HepG2 (cell line): ENCODE measurements around the gene DDRGK1. TPM values are rescaled to one million over a fixed set of nuclear protein-coding genes. Genes with fewer than 3 reads are reported as not detected.

Experiments used
- CBX1 ChIP-seq: IDR thresholded peaks from one replicate; pipeline ENCODE4 v1.6.1; 2016; ENCODE audit warnings: antibody characterized with exemption, low read depth
- CTCF ChIP-seq: sonication (generic); formaldehyde crosslinking; IDR thresholded peaks from 2 replicates; pipeline ENCODE4 v1.5.0; 2020; ENCODE audit warnings: mild to moderate bottlenecking, missing genetic modification reagents, moderate library complexity
- ELK4 ChIP-seq: sonication (generic); formaldehyde crosslinking; IDR thresholded peaks from 2 replicates; pipeline ENCODE4 v1.9.0; 2021; ENCODE audit warnings: missing genetic modification reagents, borderline replicate concordance
- FOXK2 ChIP-seq: fragments of 450-650 bp; IDR thresholded peaks from 2 replicates; pipeline ENCODE4 v1.6.1; 2016
- KAT8 ChIP-seq: IDR thresholded peaks from 2 replicates; pipeline ENCODE4 v1.6.1; 2016; ENCODE audit warnings: missing genetic modification reagents, missing compliant biosample characterization
- MAX ChIP-seq: IDR thresholded peaks from 2 replicates; pipeline ENCODE4 v1.6.1; 2012; ENCODE audit warnings: inconsistent platforms
- MTA1 ChIP-seq: sonication (generic); formaldehyde crosslinking; IDR thresholded peaks from 2 replicates; pipeline ENCODE4 v1.4.0; 2020; ENCODE audit warnings: missing genetic modification reagents, mild to moderate bottlenecking, borderline replicate concordance
- THAP9 ChIP-seq: sonication (generic); formaldehyde crosslinking; IDR thresholded peaks from 2 replicates; pipeline ENCODE4; 2020; ENCODE audit warnings: missing genetic modification reagents, mild to moderate bottlenecking, borderline replicate concordance
- ZHX2 ChIP-seq, 2 experiments: sonication (generic) in 1 of 2; formaldehyde crosslinking in 1 of 2; IDR thresholded peaks; 2 replicates each; pipeline versions ENCODE4 v1.6.1 to v1.9.0; 2014 to 2022; ENCODE audit warnings: antibody characterized with exemption in 1 of 2, borderline replicate concordance in 1 of 2, inconsistent platforms in 1 of 2, low read depth in 1 of 2, missing genetic modification reagents in 1 of 2
- ZNF280B ChIP-seq: sonication (generic); formaldehyde crosslinking; IDR thresholded peaks from 2 replicates; pipeline ENCODE4 v1.5.0; 2020; ENCODE audit warnings: missing genetic modification reagents, mild to moderate bottlenecking, borderline replicate concordance
- ZNF446 ChIP-seq: sonication (generic); formaldehyde crosslinking; IDR thresholded peaks from 2 replicates; pipeline ENCODE4 v1.5.0; 2020; ENCODE audit warnings: mild to moderate bottlenecking, missing genetic modification reagents
- ZNF510 ChIP-seq: sonication (generic); formaldehyde crosslinking; IDR thresholded peaks from 2 replicates; pipeline ENCODE4 v1.4.0; 2020; ENCODE audit warnings: low read depth, mild to moderate bottlenecking, missing genetic modification reagents
- ZNF878 ChIP-seq: sonication (generic); formaldehyde crosslinking; IDR thresholded peaks from 2 replicates; pipeline ENCODE4 v1.8.1; 2023; ENCODE audit warnings: mild to moderate bottlenecking, missing genetic modification reagents, moderate library complexity
- polyA plus RNA-seq, 8 experiments: library from polyadenylated mRNA; depleted of rRNA in 3 of 8; stranded (reverse) in 7 of 8; unstranded in 1 of 8; fragments of >200 nt; fragmentation: Illumina TruSeq in 4 of 8; extraction: Trizol in 4 of 8; gene quantifications; 2 replicates each; pipeline versions ENCODE4 v1.2.1 to v1.2.3, GENCODE V29; 2011 to 2016; ENCODE audit warnings: low read depth in 4 of 8, missing spikeins in 1 of 8, mixed read lengths in 1 of 8; ENCODE audit not compliant: insufficient read depth in 1 of 8
- total RNA-seq, 5 experiments: library from RNA; depleted of rRNA; stranded (reverse); fragments of >200 nt; fragmentation: Illumina TruSeq; extraction: Trizol; gene quantifications; 2 replicates each; pipeline ENCODE4 v1.2.3, GENCODE V29; 2016; ENCODE audit warnings: low read depth in 1 of 5

The DDRGK1 gene
- total and polyA plus RNA-seq, 2 of the 13 experiments (the other 11 are each of a cell fraction or from before 2014, with no cell fraction given), result 96.7 to 149 TPM

GRCh38 chr20:3248167-3248992 lies 43.9 kb upstream of the DDRGK1 start (continued):
- TF ChIP-seq ELK4 (CRISPR knock-in tag), result no peak
- no peak for TF ChIP-seq ZHX2 (IDR thresholded peaks at IDR 0.05; ENCODE audit: low read depth)
- TF ChIP-seq ZHX2 (CRISPR knock-in tag; IDR thresholded peaks at IDR 0.05; ENCODE audit: borderline replicate concordance), result no peak
- peak; percentile 69 for TF ChIP-seq CTCF (CRISPR knock-in tag)
- peak; percentile 65; the same call in 1 of the 2 replicates for TF ChIP-seq MTA1
- 0 out of 2 replicates have a peak, but pooled peaks have one; percentile 42 for TF ChIP-seq KAT8 (CRISPR knock-in tag)
- TF ChIP-seq ZNF878, result 0 out of 2 replicates have a peak, but pooled peaks have one; percentile 36
- TF ChIP-seq FOXK2, result no peak
- peak; percentile 58; the same call in 1 of the 2 replicates for TF ChIP-seq THAP9 (CRISPR knock-in tag)
- TF ChIP-seq ZNF446 (CRISPR knock-in tag), result no peak
- peak; percentile 43; the same call in 1 of the 2 replicates for TF ChIP-seq MAX
- no peak for TF ChIP-seq ZNF510 (CRISPR knock-in tag)
- TF ChIP-seq ZNF280B (CRISPR knock-in tag), result peak; percentile 53; the same call in 1 of the 2 replicates
- no peak for TF ChIP-seq CBX1
